ENCODE results near the gene CSTPP1.

DNA sequence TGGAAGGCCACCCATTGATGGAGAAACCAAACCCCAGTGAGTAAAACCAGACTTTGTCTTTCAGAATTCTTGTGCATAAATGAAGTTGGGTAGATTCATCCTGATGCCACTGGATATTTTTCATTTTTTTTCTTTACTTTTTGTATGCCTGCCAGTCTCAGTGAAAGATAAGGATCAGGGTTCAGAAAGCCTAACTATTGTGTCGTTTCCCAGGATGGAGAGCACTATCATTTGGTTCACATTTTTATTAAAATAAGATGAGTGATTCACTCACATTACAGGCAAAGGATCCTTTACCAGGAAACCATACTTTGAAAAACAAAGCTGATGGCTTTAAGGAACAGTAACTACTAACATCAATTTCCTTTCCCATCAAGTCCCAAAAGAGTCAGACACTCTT lies 188.1 kb downstream of the CSTPP1 start:
- TF ChIP-seq REST (IDR thresholded peaks at IDR 0.05; ENCODE audit: insufficient replicate concordance, low read depth), result no peak
- no peak for TF ChIP-seq CTCF (IDR thresholded peaks at IDR 0.05; ENCODE audit: insufficient read depth, low read length)
- no peak for TF ChIP-seq POLR2AphosphoS5 (IDR thresholded peaks at IDR 0.05; ENCODE audit: low read depth)
- no peak for TF ChIP-seq GABPA (IDR thresholded peaks at IDR 0.05; ENCODE audit: low read depth)
- no peak for TF ChIP-seq SPI1 (IDR thresholded peaks at IDR 0.05; ENCODE audit: borderline replicate concordance, low read depth)

Data from HL-60 (cell line).